Islet precursor cell (in vitro differentiated cells): Measurements from ENCODE around the gene MLH3.
A peak's percentile ranks its signal among the peaks of the same experiment; 100 is the strongest.

Experiments used
- DNase-seq: peaks from one replicate; pipeline ENCODE4 v3.0.0-alpha.2; 2018

The MLH3 gene

GRCh38 chr14:75064205-75064567 is 12.9 kb upstream of the MLH3 start:
- DNase-seq, result no peak

- peak; percentile 96 for DNase-seq
Measured at GRCh38 chr14:75063491-75064204, 12.4 kb upstream of the MLH3 start, which contains the start of gene ACYP1. ACYP1 (minus strand) TSS chr14:75064024; CDS start chr14:75063553, 471 bp downstream.

- no peak for DNase-seq
Measured at GRCh38 chr14:75063013-75063412, 11.7 kb upstream of the MLH3 start.

GRCh38 chr14:75060420-75060819 is 9.2 kb upstream of the MLH3 start:
- no peak for DNase-seq

- DNase-seq, result no peak
Measured at GRCh38 chr14:75059642-75060041, 8.4 kb upstream of the MLH3 start.

- DNase-seq, result no peak
Measured at GRCh38 chr14:75054421-75054820, 3.2 kb upstream of the MLH3 start.

- DNase-seq, result no peak
Measured at GRCh38 chr14:75053396-75054291, 2.4 kb upstream of the MLH3 start.

- DNase-seq, result no peak
Measured at GRCh38 chr14:75051556-75051899, 261 bp upstream of the MLH3 start.

- no peak for DNase-seq
Measured at GRCh38 chr14:75049731-75050201, 1.5 kb downstream of the MLH3 start.

GRCh38 chr14:75049136-75049535 is 2.1 kb downstream of the MLH3 start:
- DNase-seq, result no peak

- DNase-seq, result no peak
Measured at GRCh38 chr14:75048101-75048500, 3.2 kb downstream of the MLH3 start.

GRCh38 chr14:75047506-75047905 is 3.8 kb downstream of the MLH3 start:
- no peak for DNase-seq

- DNase-seq, result no peak
Measured at GRCh38 chr14:75046899-75047298, 4.4 kb downstream of the MLH3 start.

- DNase-seq, result no peak
Measured at GRCh38 chr14:75046275-75046674, 5.0 kb downstream of the MLH3 start.

GRCh38 chr14:75044752-75045151 is 6.5 kb downstream of the MLH3 start:
- DNase-seq, result no peak

- DNase-seq, result no peak
Measured at GRCh38 chr14:75044322-75044721, 6.9 kb downstream of the MLH3 start.

- DNase-seq, result no peak
Measured at GRCh38 chr14:75042035-75042434, 9.2 kb downstream of the MLH3 start.

GRCh38 chr14:75041613-75042012 is 9.7 kb downstream of the MLH3 start:
- DNase-seq, result no peak

GRCh38 chr14:75040959-75041358 is 10.3 kb downstream of the MLH3 start:
- no peak for DNase-seq

- DNase-seq, result no peak
Measured at GRCh38 chr14:75040507-75040906, 10.8 kb downstream of the MLH3 start.

- no peak for DNase-seq
Measured at GRCh38 chr14:75032939-75033338, 18.3 kb downstream of the MLH3 start.

GRCh38 chr14:75030147-75030546 is 21.1 kb downstream of the MLH3 start:
- no peak for DNase-seq

GRCh38 chr14:75025876-75026275 is 25.4 kb downstream of the MLH3 start:
- DNase-seq, result no peak

GRCh38 chr14:75025082-75025481 is 26.2 kb downstream of the MLH3 start:
- no peak for DNase-seq
